ENCODE data around the gene KCNMA1.

Gene KCNMA1

DNA sequence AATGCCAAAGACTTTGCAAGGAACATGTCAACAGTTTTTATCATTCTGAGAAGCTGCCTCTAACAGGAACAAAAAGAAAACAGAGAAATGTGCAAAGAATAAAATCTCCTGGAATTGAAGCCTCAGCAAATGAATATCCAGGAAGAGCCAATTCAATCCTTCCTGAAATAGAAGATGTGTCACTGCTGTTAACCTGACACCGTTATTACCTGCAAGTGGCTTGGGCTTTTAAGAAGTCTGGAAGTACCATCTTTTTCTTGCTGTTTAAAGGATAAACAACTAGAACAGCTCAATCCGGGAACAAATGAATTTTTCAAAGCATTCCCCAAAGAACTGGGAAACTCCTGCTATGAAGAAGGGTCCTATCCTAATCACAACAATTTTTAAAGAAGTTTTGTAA lies 434.8 kb downstream of the KCNMA1 start:
- H3K4me3 ChIP-seq (ENCODE audit: low read depth, low read length): no peak overlapping the region
- TF ChIP-seq CTCF (IDR thresholded peaks at IDR 0.05; ENCODE audit: low read depth, low read length): no peak

DNA sequence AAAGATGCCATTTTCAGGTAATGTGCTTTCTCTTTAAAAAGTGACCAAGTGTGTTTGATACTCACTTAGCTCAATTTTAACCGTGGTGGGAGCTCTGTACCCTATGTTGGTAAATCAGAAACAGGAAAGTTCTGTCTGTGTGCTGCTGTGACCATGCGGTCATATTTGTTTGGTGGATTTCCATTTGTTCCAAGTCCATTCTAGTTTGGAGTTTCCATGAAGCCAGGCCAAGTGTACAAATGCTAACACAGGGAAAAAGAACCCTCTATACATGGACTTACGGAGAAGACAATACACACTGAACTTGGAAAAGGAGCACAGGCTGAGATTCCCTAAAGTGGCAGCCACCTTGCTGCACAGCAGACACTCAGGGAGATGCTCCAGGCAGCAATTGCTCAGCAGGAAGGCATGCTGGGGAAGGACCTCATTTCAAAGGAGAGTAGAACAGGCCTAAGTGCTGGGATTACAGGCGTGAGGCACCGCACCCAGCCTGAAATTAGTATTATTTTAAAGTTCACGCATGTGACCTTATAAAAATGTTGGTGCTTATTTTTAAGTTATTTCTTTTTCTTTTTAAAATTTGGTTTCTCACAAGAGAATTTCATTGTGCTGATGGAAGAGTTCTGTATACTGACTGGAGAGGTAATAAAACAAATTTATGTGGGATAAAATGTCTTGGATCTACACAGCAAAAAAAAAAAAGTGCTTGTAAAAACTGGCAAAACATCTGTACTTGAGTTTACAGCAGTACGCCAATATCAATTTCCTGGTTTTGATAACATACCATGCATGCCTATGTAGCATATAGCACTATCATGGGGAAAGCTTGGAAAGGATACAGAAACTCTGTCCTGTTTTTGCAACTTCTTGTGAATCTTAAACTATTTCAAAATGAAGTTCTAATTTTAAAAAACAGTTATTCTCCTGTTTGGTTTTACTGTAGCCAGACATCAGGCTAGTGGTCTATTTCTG lies 436.2 kb downstream of the KCNMA1 start:
- no peak for TF ChIP-seq CTCF (IDR thresholded peaks at IDR 0.05; ENCODE audit: low read depth, low read length)
- no peak overlapping the region for H3K4me3 ChIP-seq (ENCODE audit: low read depth, low read length)

GRCh38 chr10:77197544-77197943 lies 440.1 kb downstream of the KCNMA1 start:
- H3K4me3 ChIP-seq (ENCODE audit: low read depth, low read length): no peak overlapping the region
- TF ChIP-seq CTCF (IDR thresholded peaks at IDR 0.05; ENCODE audit: low read depth, low read length): no peak

GRCh38 chr10:77196614-77197013 lies 441.0 kb downstream of the KCNMA1 start:
- H3K4me3 ChIP-seq (ENCODE audit: low read depth, low read length): no peak overlapping the region
- no peak for TF ChIP-seq CTCF (IDR thresholded peaks at IDR 0.05; ENCODE audit: low read depth, low read length)

GRCh38 chr10:77195101-77195500 lies 442.5 kb downstream of the KCNMA1 start:
- no peak for TF ChIP-seq CTCF (IDR thresholded peaks at IDR 0.05; ENCODE audit: low read depth, low read length)
- H3K4me3 ChIP-seq (ENCODE audit: low read depth, low read length): no peak overlapping the region

- no peak overlapping the region for H3K4me3 ChIP-seq (ENCODE audit: low read depth, low read length)
- TF ChIP-seq CTCF (IDR thresholded peaks at IDR 0.05; ENCODE audit: low read depth, low read length): no peak
These were observed 444.6 kb downstream of the KCNMA1 start for GRCh38 chr10:77193001-77193400.

GRCh38 chr10:77192402-77192801 lies 445.2 kb downstream of the KCNMA1 start:
- no peak overlapping the region for H3K4me3 ChIP-seq (ENCODE audit: low read depth, low read length)
- TF ChIP-seq CTCF (IDR thresholded peaks at IDR 0.05; ENCODE audit: low read depth, low read length): no peak
